Mesodermal cell (in vitro differentiated cells): Measurements from ENCODE around the gene ATP6V0E2.

Source experiments
- H3K27ac ChIP-seq: 2 replicates; pipeline ENCODE4 v1.7.0; 2013; ENCODE audit warnings: mild to moderate bottlenecking, low read depth, low read length, moderate library complexity; ENCODE audit not compliant: severe bottlenecking
- H3K36me3 ChIP-seq: 2 replicates; pipeline ENCODE4 v1.7.1; 2013; ENCODE audit warnings: mild to moderate bottlenecking, low read length, moderate library complexity; ENCODE audit not compliant: control insufficient read depth, insufficient read depth
- H3K4me1 ChIP-seq: one replicate; pipeline ENCODE4 v1.7.1; 2013; ENCODE audit warnings: mild to moderate bottlenecking, low read length; ENCODE audit not compliant: insufficient read depth, control insufficient read depth, poor library complexity, severe bottlenecking
- H3K4me3 ChIP-seq: 2 replicates; pipeline ENCODE4 v1.7.0; 2013; ENCODE audit warnings: low read length, control low read depth, mild to moderate bottlenecking; ENCODE audit not compliant: insufficient read depth, poor library complexity, severe bottlenecking; ENCODE audit errors: extremely low read depth
- H3K9me3 ChIP-seq: 2 replicates; pipeline ENCODE4 v1.7.1; 2013; ENCODE audit warnings: mild to moderate bottlenecking, low read length, moderate library complexity; ENCODE audit not compliant: control insufficient read depth
- WGBS, 2 experiments: methylation state at CpG; one replicate each; pipeline ENCODE4 v1.1.5; 2013; ENCODE audit warnings: missing lambda C conversion rate in 2 of 2; ENCODE audit not compliant: insufficient coverage in 2 of 2; 5-methylcytosine and 5-hydroxymethylcytosine counted together

ATP6V0E2 gene

DNA sequence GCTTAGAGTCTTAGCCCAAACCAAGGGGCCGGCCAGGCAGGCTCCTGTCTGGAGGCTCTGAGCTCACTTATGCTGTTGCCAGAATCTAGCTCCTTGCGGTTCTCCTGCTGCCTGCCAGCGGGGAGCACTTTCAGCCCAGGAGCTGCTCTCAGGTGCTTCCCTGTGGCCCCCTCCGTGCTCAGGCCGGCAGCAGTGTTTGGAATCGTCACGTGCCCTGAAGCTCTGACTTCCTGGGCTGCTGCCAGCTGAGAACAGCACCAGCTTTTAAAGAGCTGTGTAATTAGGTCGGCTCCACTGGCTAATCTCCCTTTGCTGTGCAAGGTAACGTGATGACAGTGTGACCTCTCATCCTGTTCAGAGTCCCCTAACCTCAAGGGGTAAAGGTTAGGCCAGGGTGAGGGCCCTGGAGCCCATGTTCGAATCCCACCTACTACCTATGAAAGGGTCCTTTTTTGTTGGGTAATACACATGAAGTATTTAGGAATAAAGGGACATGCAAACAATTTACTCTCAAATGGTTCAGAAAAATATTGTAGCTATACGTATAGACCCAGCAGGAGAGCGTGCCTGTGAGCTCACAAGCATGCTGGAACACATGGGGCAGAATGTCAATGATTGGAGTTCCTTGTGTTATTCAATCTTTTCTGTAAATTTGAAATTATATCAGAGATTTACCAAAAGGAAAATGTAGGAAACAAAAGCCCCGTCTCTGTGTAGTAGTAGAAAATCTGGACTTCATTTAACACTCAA lies 19.0 kb upstream of the ATP6V0E2 start:
- 26 to 31% methylated on average over 8 to 10 of the region's 13 CpGs for WGBS, 2 experiments
- Histone ChIP-seq H3K4me1 (peaks cover 14% of the 10 kb centered on the region), H3K27ac (no peak overlapping the region), H3K9me3 (no peaks in the 10 kb centered on the region), H3K4me3 (no peak overlapping the region), H3K36me3 (no peaks in the 10 kb centered on the region)

- Histone ChIP-seq H3K4me3 (no peak overlapping the region), H3K9me3 (no peaks in the 10 kb centered on the region), H3K27ac (no peak overlapping the region), H3K4me1 (peaks cover 14% of the 10 kb centered on the region), H3K36me3 (no peaks in the 10 kb centered on the region)
- WGBS, 2 experiments = 90 to 92% methylated on average over 12 of the region's 16 CpGs
These were observed 18.1 kb upstream of the ATP6V0E2 start for GRCh38 chr7:149855361-149856305.

- H3K4me3 ChIP-seq = no peak overlapping the region
- peaks cover 14% of the 10 kb centered on the region for H3K4me1 ChIP-seq
- no peaks in the 10 kb centered on the region for H3K36me3 ChIP-seq
- 83 to 92% methylated on average over 6 of the region's 8 CpGs for WGBS, 2 experiments
- H3K27ac ChIP-seq = no peak overlapping the region
- no peaks in the 10 kb centered on the region for H3K9me3 ChIP-seq
These were observed 17.2 kb upstream of the ATP6V0E2 start for GRCh38 chr7:149856583-149856982.

DNA sequence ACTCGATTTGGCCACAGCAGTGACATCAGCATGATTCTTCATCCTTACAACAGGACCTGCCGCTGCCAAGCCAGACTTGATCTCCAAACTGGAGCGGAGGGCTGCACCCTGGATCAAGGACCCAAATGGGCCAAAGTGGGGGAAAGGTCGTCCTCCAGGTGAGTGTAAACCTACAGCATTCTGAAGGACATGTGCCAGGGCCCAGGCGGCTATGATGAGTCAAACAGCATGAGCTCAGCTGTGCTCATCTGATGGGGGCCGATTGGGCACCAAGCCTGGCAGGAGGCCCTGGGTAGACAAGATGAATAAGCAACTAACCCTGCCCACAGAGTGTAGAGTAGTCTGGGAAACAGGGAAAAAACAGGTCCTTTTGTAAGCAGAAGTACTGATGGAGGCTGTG lies 14.4 kb upstream of the ATP6V0E2 start:
- no peaks in the 10 kb centered on the region for H3K9me3 ChIP-seq
- no peak overlapping the region for H3K4me3 ChIP-seq
- peaks cover 13% of the 10 kb centered on the region for H3K4me1 ChIP-seq
- no peak overlapping the region for H3K27ac ChIP-seq
- no peaks in the 10 kb centered on the region for H3K36me3 ChIP-seq
- 89 to 91% methylated on average over 6 of the region's 6 CpGs for WGBS, 2 experiments

GRCh38 chr7:149859876-149860275 lies 13.9 kb upstream of the ATP6V0E2 start:
- Histone ChIP-seq H3K4me3 (no peak overlapping the region), H3K27ac (no peak overlapping the region), H3K9me3 (no peaks in the 10 kb centered on the region), H3K36me3 (no peaks in the 10 kb centered on the region), H3K4me1 (peaks cover 8% of the 10 kb centered on the region)
- 93 to 97% methylated on average over 3 of the region's 4 CpGs for WGBS, 2 experiments

DNA sequence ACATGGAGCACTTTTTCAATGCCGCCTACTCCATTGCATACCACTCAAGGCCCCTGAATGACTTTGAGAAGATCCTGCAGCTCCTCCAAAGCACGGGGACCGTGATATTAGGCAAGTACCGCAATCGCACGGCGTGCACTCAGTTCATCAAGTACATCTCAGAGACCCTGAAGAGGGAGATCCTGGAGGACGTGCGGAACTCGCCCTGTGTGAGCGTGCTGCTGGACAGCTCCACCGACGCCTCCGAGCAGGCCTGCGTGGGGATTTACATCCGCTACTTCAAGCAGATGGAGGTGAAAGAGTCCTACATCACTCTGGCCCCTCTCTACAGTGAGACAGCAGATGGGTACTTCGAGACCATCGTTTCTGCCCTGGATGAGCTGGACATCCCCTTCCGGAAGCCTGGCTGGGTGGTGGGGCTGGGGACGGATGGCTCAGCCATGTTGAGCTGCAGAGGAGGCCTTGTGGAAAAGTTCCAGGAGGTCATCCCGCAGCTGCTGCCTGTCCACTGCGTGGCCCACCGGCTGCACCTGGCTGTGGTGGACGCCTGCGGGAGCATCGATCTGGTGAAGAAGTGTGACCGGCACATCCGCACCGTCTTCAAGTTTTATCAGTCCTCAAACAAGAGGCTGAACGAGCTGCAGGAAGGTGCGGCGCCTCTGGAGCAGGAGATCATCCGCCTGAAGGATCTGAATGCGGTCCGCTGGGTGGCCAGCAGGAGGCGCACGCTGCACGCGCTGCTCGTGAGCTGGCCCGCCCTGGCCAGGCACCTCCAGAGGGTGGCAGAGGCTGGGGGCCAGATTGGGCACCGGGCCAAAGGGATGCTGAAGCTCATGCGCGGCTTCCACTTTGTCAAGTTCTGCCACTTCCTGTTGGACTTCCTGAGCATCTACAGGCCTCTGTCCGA lies 12.7 kb upstream of the ATP6V0E2 start:
- 85 to 88% methylated on average over 42 to 45 of the region's 45 CpGs for WGBS, 2 experiments
- no peaks in the 10 kb centered on the region for H3K9me3 ChIP-seq
- no peaks in the 10 kb centered on the region for H3K36me3 ChIP-seq
- no peak overlapping the region for H3K27ac ChIP-seq
- no peaks in the 10 kb centered on the region for H3K4me1 ChIP-seq
- no peak overlapping the region for H3K4me3 ChIP-seq

- Histone ChIP-seq H3K36me3 (no peaks in the 10 kb centered on the region), H3K4me3 (no peak overlapping the region), H3K4me1 (no peaks in the 10 kb centered on the region), H3K27ac (no peak overlapping the region), H3K9me3 (no peaks in the 10 kb centered on the region)
- WGBS, 2 experiments = 95 to 96% methylated on average over 15 to 16 of the region's 16 CpGs
These were observed 12.1 kb upstream of the ATP6V0E2 start for GRCh38 chr7:149861728-149862045.

- Histone ChIP-seq H3K4me1 (no peaks in the 10 kb centered on the region), H3K27ac (no peak overlapping the region), H3K36me3 (no peaks in the 10 kb centered on the region), H3K4me3 (no peak overlapping the region), H3K9me3 (no peaks in the 10 kb centered on the region)
- WGBS, 2 experiments = 93 to 95% methylated on average over 17 to 18 of the region's 18 CpGs
These were observed 11.6 kb upstream of the ATP6V0E2 start for GRCh38 chr7:149862156-149862555.

DNA sequence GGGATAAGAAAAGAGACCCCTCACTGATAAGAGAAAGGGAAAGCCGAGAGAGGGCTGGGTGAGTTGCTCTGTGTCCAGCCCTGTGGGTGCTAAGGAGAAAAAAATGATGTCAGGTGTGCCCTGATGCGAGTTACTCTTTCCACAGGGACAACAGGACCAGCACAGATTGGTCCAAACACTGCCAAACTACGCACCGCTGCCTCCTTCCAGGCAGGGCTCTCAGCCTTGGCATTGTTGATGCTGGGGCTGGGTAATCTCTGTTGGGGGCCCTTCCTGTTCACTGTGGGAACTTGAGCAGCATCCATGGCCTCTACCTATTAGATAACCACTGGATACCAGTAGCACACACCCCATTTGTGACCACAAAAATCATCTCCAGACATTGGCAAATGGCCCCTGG lies 10.3 kb upstream of the ATP6V0E2 start:
- no peaks in the 10 kb centered on the region for H3K4me1 ChIP-seq
- WGBS, 2 experiments = 88 to 91% methylated on average over 4 of the region's 4 CpGs
- H3K9me3 ChIP-seq = no peaks in the 10 kb centered on the region

GRCh38 chr7:149864023-149864422 lies 9.7 kb upstream of the ATP6V0E2 start:
- H3K27ac ChIP-seq = no peak overlapping the region
- WGBS, 2 experiments = 87 to 94% methylated on average over 6 to 7 of the region's 8 CpGs
- no peaks in the 10 kb centered on the region for H3K4me1 ChIP-seq
- H3K4me3 ChIP-seq = no peak overlapping the region
- no peaks in the 10 kb centered on the region for H3K9me3 ChIP-seq
- no peaks in the 10 kb centered on the region for H3K36me3 ChIP-seq

More for the DNA sequence above, 10.3 kb upstream of the ATP6V0E2 start:
- Histone ChIP-seq H3K27ac (no peak overlapping the region), H3K4me3 (no peak overlapping the region), H3K36me3 (no peaks in the 10 kb centered on the region)
